Endodermal cell (in vitro differentiated cells): ENCODE results near the gene AGPAT3. TPM values are rescaled to one million over a fixed set of nuclear protein-coding genes. Genes with fewer than 3 reads are reported as not detected.

Experiments used
- DNase-seq: peaks from one replicate; pipeline ENCODE4 v3.0.0-alpha.2; 2017
- H3K27ac ChIP-seq: 2 replicates; pipeline ENCODE4 v1.5.1; 2013; ENCODE audit warnings: mild to moderate bottlenecking, low read depth, low read length, moderate library complexity
- H3K27me3 ChIP-seq: 2 replicates; pipeline ENCODE4 v1.6.1; 2013; ENCODE audit warnings: mild to moderate bottlenecking, low read length, moderate library complexity; ENCODE audit not compliant: insufficient read depth, control insufficient read depth, poor library complexity, severe bottlenecking
- H3K36me3 ChIP-seq: 2 replicates; pipeline ENCODE4 v1.7.0; 2013; ENCODE audit warnings: mild to moderate bottlenecking, low read length, moderate library complexity; ENCODE audit not compliant: control insufficient read depth, insufficient read depth
- H3K4me1 ChIP-seq: one replicate; pipeline ENCODE4 v1.7.0; 2013; ENCODE audit warnings: low read length; ENCODE audit not compliant: control insufficient read depth, insufficient read depth
- H3K4me3 ChIP-seq: 2 replicates; pipeline ENCODE4 v1.5.1; 2013; ENCODE audit warnings: mild to moderate bottlenecking, low read length, moderate library complexity
- H3K9ac ChIP-seq: 2 replicates; pipeline ENCODE4 v1.6.1; 2013; ENCODE audit warnings: mild to moderate bottlenecking, low read length, moderate library complexity; ENCODE audit not compliant: poor library complexity, severe bottlenecking; ENCODE audit errors: extremely low read depth
- H3K9me3 ChIP-seq: 2 replicates; pipeline ENCODE4 v1.6.1; 2013; ENCODE audit warnings: mild to moderate bottlenecking, low read length, moderate library complexity; ENCODE audit not compliant: control insufficient read depth
- H3K27ac Mint-ChIP-seq: 2 replicates; pipeline ENCODE4 v1.8.0; 2020; ENCODE audit warnings: mixed read lengths
- H3K27me3 Mint-ChIP-seq: 2 replicates; pipeline ENCODE4 v1.8.0; 2021; ENCODE audit warnings: mild to moderate bottlenecking, mixed read lengths; ENCODE audit not compliant: insufficient read depth
- H3K36me3 Mint-ChIP-seq: 2 replicates; pipeline ENCODE4 v1.8.0; 2020; ENCODE audit warnings: low read depth, mixed read lengths
- H3K4me1 Mint-ChIP-seq: 2 replicates; pipeline ENCODE4 v1.8.0; 2020; ENCODE audit warnings: mixed read lengths
- H3K4me3 Mint-ChIP-seq: 2 replicates; pipeline ENCODE4 v1.8.0; 2020; ENCODE audit warnings: mild to moderate bottlenecking, moderate library complexity, mixed read lengths
- H3K9me3 Mint-ChIP-seq: 2 replicates; pipeline ENCODE4 v1.8.0; 2020; ENCODE audit warnings: mild to moderate bottlenecking, mixed read lengths
- CTCF ChIP-seq: fragments of 200-600 bp; sonication (generic); conservative IDR thresholded peaks from 2 replicates; pipeline ENCODE4 v1.5.0; 2021; ENCODE audit warnings: antibody characterized with exemption, mild to moderate bottlenecking
- WGBS, 2 experiments: methylation state at CpG; one replicate each; pipeline versions ENCODE4 v1.1.5 to v1.1.7; 2013; ENCODE audit warnings: missing lambda C conversion rate in 2 of 2, mixed read lengths in 1 of 2; ENCODE audit not compliant: insufficient coverage in 1 of 2, insufficient read length in 1 of 2; 5-methylcytosine and 5-hydroxymethylcytosine counted together
- total RNA-seq, 2 donors: library from RNA; stranded (reverse); fragmentation: NEBNext Ultra II Directional in 1 of 2; extraction: Animal tissue kit (Norgen Biotek cat#: 25700) in 1 of 2; gene quantifications; 2 replicates in 1 of 2; 3 replicates in 1 of 2; pipeline ENCODE4 v1.2.1, GENCODE V29; 2021

AGPAT3 gene
- total RNA-seq, 2 donors from 2014 or later = 44.0 to 74.4 TPM

DNA sequence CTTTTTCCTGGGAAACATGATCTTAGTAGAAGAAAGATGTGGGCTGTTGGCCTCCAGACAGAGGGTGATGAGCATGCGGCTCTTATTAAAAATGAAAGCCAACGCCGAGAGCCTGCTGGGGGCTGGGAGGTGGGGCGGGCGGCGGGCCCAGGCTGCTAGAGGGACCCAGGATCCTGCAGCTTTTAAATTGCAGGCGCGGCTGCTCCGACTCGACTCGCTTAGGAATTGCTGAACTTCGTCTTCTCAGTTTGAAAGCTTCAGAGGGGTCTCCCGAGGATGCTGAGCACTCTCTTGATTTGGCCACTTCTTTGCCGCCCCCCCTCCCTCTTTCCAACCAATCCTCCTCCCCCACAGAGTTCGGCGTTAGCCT, 1.2 kb downstream of the AGPAT3 start:
- peaks cover 1% of the 10 kb centered on the region for H3K9me3 ChIP-seq
- H3K4me1 Mint-ChIP-seq = peaks cover 23% of the 10 kb centered on the region
- H3K27me3 ChIP-seq = no peaks in the 10 kb centered on the region
- H3K4me3 ChIP-seq = peak overlapping the region; percentile 87
- peak overlapping the region; percentile 65 for H3K4me3 Mint-ChIP-seq
- peak; percentile 68 for DNase-seq
- H3K27ac Mint-ChIP-seq = peak overlapping the region; percentile 64
- H3K9ac ChIP-seq = peak overlapping the region; percentile 30
- WGBS, 2 experiments = 24 to 29% methylated on average over 13 to 16 of the region's 16 CpGs
- no peak for TF ChIP-seq CTCF
- peaks cover 5% of the 10 kb centered on the region for H3K4me1 ChIP-seq
- H3K36me3 Mint-ChIP-seq = peaks cover 28% of the 10 kb centered on the region
- no peaks in the 10 kb centered on the region for H3K9me3 Mint-ChIP-seq
- H3K27me3 Mint-ChIP-seq = no peaks in the 10 kb centered on the region
- H3K27ac ChIP-seq = peak overlapping the region; percentile 32
- H3K36me3 ChIP-seq = peaks cover 15% of the 10 kb centered on the region

- H3K4me3 Mint-ChIP-seq = peak overlapping the region; percentile 65
- H3K27me3 Mint-ChIP-seq = no peaks in the 10 kb centered on the region
- H3K9me3 ChIP-seq = peaks cover 5% of the 10 kb centered on the region
- 73 to 86% methylated on average over 5 to 24 of the region's 24 CpGs for WGBS, 2 experiments
- H3K27ac ChIP-seq = no peak overlapping the region
- H3K4me3 ChIP-seq = peak overlapping the region; percentile 87
- no peaks in the 10 kb centered on the region for H3K27me3 ChIP-seq
- H3K9ac ChIP-seq = peak overlapping the region; percentile 30
- peaks cover 24% of the 10 kb centered on the region for H3K4me1 Mint-ChIP-seq
- peaks cover 17% of the 10 kb centered on the region for H3K36me3 ChIP-seq
- H3K9me3 Mint-ChIP-seq = no peaks in the 10 kb centered on the region
- no peak for DNase-seq
- peaks cover 5% of the 10 kb centered on the region for H3K4me1 ChIP-seq
- H3K36me3 Mint-ChIP-seq = peaks cover 34% of the 10 kb centered on the region
- H3K27ac Mint-ChIP-seq = peak overlapping the region; percentile 64
- no peak for TF ChIP-seq CTCF
These were observed 1.8 kb downstream of the AGPAT3 start for GRCh38 chr21:43866659-43867331.

GRCh38 chr21:43867332-43867703, 2.3 kb downstream of the AGPAT3 start:
- no peak overlapping the region for H3K27ac ChIP-seq
- H3K36me3 ChIP-seq = peaks cover 17% of the 10 kb centered on the region
- peaks cover 5% of the 10 kb centered on the region for H3K4me1 ChIP-seq
- H3K27ac Mint-ChIP-seq = peak overlapping the region; percentile 33
- H3K9me3 Mint-ChIP-seq = no peaks in the 10 kb centered on the region
- no peak overlapping the region for H3K9ac ChIP-seq
- H3K4me3 Mint-ChIP-seq = peak overlapping the region; percentile 65
- H3K4me1 Mint-ChIP-seq = peaks cover 27% of the 10 kb centered on the region
- peaks cover 36% of the 10 kb centered on the region for H3K36me3 Mint-ChIP-seq
- H3K27me3 Mint-ChIP-seq = no peaks in the 10 kb centered on the region
- WGBS, 2 experiments = 91 to 93% methylated on average over 6 of the region's 6 CpGs
- H3K27me3 ChIP-seq = no peaks in the 10 kb centered on the region
- H3K4me3 ChIP-seq = no peak overlapping the region
- DNase-seq = no peak
- TF ChIP-seq CTCF = no peak
- H3K9me3 ChIP-seq = peaks cover 5% of the 10 kb centered on the region
